HG03558 (cell line): ENCODE data around the gene GPR143.

Source experiments
- ATAC-seq: cut with Tn5 transposase; IDR thresholded peaks from one replicate; pipeline ENCODE4 v1.9.1; 2021; ENCODE audit warnings: moderate number of reproducible peaks; ENCODE audit not compliant: unreplicated experiment; ENCODE audit errors: extremely low read depth

The GPR143 gene

GRCh38 chrX:9677098-9677739 is 88.4 kb downstream of the GPR143 start:
- ATAC-seq = peak; percentile 96

GRCh38 chrX:9676738-9677097 is 88.9 kb downstream of the GPR143 start:
- no peak for ATAC-seq

- no peak for ATAC-seq
These were observed 89.3 kb downstream of the GPR143 start for GRCh38 chrX:9676306-9676705.
